ENCODE measurements around the gene PCOLCE2. TPM values are rescaled to one million over a fixed set of nuclear protein-coding genes. Genes with fewer than 3 reads are reported as not detected.

The PCOLCE2 gene
- total RNA-seq, 2 experiments from 2014 or later = not detected

DNA sequence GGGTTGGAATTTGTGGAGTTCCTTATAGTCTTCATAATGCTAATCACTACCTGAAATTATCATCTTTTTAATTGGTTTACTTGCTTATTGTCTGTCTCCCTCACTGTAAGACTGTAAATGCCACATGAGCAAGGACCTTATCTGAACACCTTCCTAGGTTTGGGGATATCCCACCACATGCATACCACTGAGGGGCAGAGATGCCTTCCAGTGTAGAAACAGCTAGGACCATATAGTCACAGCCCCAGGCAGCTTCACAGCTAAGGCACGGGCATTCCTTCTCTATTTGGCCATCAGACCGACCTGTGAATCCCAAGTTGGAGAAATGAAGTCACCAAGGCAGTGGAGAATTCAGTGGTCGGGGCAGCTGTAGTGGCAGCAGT is 46.0 kb upstream of the PCOLCE2 start:
- no peak overlapping the region for H3K4me2 ChIP-seq (ENCODE audit: low read length)
- no peak for DNase-seq (ENCODE audit: low spot score)
- H3K9me3 ChIP-seq (ENCODE audit: low read length) = no peaks in the 10 kb centered on the region
- no peak overlapping the region for H3K4me3 ChIP-seq (ENCODE audit: low read depth, low read length, poor library complexity, severe bottlenecking)
- H3K27ac ChIP-seq (ENCODE audit: low read depth, low read length, poor library complexity, severe bottlenecking) = no peak overlapping the region
- H2AFZ ChIP-seq (ENCODE audit: low read length) = no peak overlapping the region
- intact Hi-C loops (cut with micrococcal nuclease; ENCODE audit: unreplicated experiment) = no loop called here
- no peaks in the 10 kb centered on the region for H3K79me2 ChIP-seq (ENCODE audit: insufficient read depth, low read depth, low read length)
- H3K9me2 ChIP-seq (ENCODE audit: insufficient read depth, low read length) = no peaks in the 10 kb centered on the region
- no peak for TF ChIP-seq EZH2phosphoT487 (IDR thresholded peaks at IDR 0.05; ENCODE audit: borderline replicate concordance, low read depth, low read length)
- TF ChIP-seq, protein P1, sequence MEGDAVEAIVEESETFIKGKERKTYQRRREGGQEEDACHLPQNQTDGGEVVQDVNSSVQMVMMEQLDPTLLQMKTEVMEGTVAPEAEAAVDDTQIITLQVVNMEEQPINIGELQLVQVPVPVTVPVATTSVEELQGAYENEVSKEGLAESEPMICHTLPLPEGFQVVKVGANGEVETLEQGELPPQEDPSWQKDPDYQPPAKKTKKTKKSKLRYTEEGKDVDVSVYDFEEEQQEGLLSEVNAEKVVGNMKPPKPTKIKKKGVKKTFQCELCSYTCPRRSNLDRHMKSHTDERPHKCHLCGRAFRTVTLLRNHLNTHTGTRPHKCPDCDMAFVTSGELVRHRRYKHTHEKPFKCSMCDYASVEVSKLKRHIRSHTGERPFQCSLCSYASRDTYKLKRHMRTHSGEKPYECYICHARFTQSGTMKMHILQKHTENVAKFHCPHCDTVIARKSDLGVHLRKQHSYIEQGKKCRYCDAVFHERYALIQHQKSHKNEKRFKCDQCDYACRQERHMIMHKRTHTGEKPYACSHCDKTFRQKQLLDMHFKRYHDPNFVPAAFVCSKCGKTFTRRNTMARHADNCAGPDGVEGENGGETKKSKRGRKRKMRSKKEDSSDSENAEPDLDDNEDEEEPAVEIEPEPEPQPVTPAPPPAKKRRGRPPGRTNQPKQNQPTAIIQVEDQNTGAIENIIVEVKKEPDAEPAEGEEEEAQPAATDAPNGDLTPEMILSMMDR (conservative IDR thresholded peaks at IDR 0.05; ENCODE audit: low read length) = no peak
- no peaks in the 10 kb centered on the region for H3K36me3 ChIP-seq (ENCODE audit: insufficient read depth, low read length)
- CTCF ChIA-PET (ENCODE audit: unreplicated experiment) = no interaction called here
- H4K20me1 ChIP-seq (ENCODE audit: insufficient read depth, low read length) = no peaks in the 10 kb centered on the region
- H3K4me1 ChIP-seq (ENCODE audit: insufficient read depth, low read length, poor library complexity, severe bottlenecking) = no peaks in the 10 kb centered on the region
- no TSS peak for BruUV-seq (replicated peaks)
- POLR2A ChIA-PET = no interaction called here

DNA sequence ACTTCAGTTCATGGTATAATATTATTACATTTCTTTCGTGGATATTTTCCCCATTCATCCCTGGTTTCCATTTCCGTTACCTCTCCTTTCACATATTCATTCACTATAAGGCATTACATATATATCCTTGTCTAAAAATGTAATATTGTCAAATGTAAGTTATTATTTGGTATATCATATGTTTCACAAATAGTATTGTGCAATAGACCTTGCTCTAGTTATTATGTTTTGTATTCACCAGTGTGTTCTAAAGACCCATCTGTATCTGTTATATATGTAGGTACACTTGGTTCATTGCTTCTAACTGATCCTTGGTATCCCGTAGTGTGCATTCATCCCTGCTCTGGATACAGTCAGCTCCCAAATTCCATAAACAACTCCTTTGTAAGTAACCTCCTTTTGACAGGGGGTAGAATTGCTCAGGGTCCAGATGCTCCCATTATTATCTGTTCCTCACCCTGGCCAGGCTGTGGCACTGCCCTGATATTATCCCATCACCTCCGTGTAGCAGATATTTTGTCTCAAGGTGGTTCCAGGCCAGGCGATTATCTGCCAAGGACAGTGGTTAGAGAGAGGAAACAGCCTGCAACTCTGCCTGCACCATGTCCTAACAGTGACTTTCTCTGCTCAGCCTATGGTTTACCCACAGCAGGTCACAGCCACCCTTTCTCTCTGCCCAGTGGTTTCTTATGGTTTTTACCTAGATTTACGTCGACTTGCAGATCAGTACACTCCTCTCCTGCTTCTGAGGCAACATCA is 45.4 kb upstream of the PCOLCE2 start:
- H4K20me1 ChIP-seq (ENCODE audit: insufficient read depth, low read length) = no peaks in the 10 kb centered on the region
- H3K9me2 ChIP-seq (ENCODE audit: insufficient read depth, low read length) = no peaks in the 10 kb centered on the region
- no peaks in the 10 kb centered on the region for H3K36me3 ChIP-seq (ENCODE audit: insufficient read depth, low read length)
- CTCF ChIA-PET (ENCODE audit: unreplicated experiment) = no interaction called here
- POLR2A ChIA-PET = no interaction called here
- no peak overlapping the region for H3K4me2 ChIP-seq (ENCODE audit: low read length)
- H3K79me2 ChIP-seq (ENCODE audit: insufficient read depth, low read depth, low read length) = no peaks in the 10 kb centered on the region
- intact Hi-C loops (cut with micrococcal nuclease; ENCODE audit: unreplicated experiment) = no loop called here
- no peak for DNase-seq (ENCODE audit: low spot score)
- H3K27ac ChIP-seq (ENCODE audit: low read depth, low read length, poor library complexity, severe bottlenecking) = no peak overlapping the region
- TF ChIP-seq, protein P1 (conservative IDR thresholded peaks at IDR 0.05; ENCODE audit: low read length) = no peak
- no peaks in the 10 kb centered on the region for H3K4me1 ChIP-seq (ENCODE audit: insufficient read depth, low read length, poor library complexity, severe bottlenecking)
- no TSS peak for BruUV-seq (replicated peaks)
- no peaks in the 10 kb centered on the region for H3K9me3 ChIP-seq (ENCODE audit: low read length)
- no peak overlapping the region for H3K4me3 ChIP-seq (ENCODE audit: low read depth, low read length, poor library complexity, severe bottlenecking)
- H2AFZ ChIP-seq (ENCODE audit: low read length) = no peak overlapping the region

DNA sequence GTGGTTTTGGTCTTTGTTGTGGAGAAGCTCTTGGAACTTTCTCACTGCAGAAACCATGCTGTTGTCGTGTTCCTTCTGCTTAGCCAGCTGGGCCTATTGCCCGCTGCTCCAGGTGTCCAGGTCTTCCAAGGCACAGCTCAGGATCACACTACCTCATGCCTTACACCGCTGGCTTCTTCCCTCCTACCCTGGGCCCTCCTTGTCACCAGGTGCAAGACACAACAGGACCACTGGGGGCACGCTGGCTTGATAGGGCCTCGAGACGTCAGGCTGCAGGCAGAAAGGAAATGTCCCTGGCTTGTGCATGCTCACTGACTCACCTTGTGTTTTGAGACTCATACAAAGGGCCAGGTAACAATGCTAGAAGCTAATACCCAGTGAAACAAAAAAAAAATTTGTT is 42.3 kb upstream of the PCOLCE2 start:
- BruUV-seq (replicated peaks) = no TSS peak
- ChIA-PET POLR2A (no interaction called here), CTCF (ENCODE audit: unreplicated experiment) (no interaction called here)

More for the DNA sequence above, 42.3 kb upstream of the PCOLCE2 start:
- TF ChIP-seq EZH2phosphoT487 (IDR thresholded peaks at IDR 0.05; ENCODE audit: borderline replicate concordance, low read depth, low read length) = no peak
- TF ChIP-seq, protein P1 (conservative IDR thresholded peaks at IDR 0.05; ENCODE audit: low read length) = peak; percentile 52; the same call in 1 of the 2 replicates
- H4K20me1 ChIP-seq (ENCODE audit: insufficient read depth, low read length) = no peaks in the 10 kb centered on the region
- H3K27ac ChIP-seq (ENCODE audit: low read depth, low read length, poor library complexity, severe bottlenecking) = no peak overlapping the region
- no peak overlapping the region for H3K4me2 ChIP-seq (ENCODE audit: low read length)
- H3K9me3 ChIP-seq (ENCODE audit: low read length) = no peaks in the 10 kb centered on the region
- no peaks in the 10 kb centered on the region for H3K36me3 ChIP-seq (ENCODE audit: insufficient read depth, low read length)
- intact Hi-C loops (cut with micrococcal nuclease; ENCODE audit: unreplicated experiment) = no loop called here
- no peak overlapping the region for H2AFZ ChIP-seq (ENCODE audit: low read length)
- H3K79me2 ChIP-seq (ENCODE audit: insufficient read depth, low read depth, low read length) = no peaks in the 10 kb centered on the region
- H3K9me2 ChIP-seq (ENCODE audit: insufficient read depth, low read length) = no peaks in the 10 kb centered on the region
- no peak overlapping the region for H3K4me3 ChIP-seq (ENCODE audit: low read depth, low read length, poor library complexity, severe bottlenecking)
- H3K4me1 ChIP-seq (ENCODE audit: insufficient read depth, low read length, poor library complexity, severe bottlenecking) = no peaks in the 10 kb centered on the region
- DNase-seq (ENCODE audit: low spot score) = peak; percentile 31
